DMS153 (cell line): Measurements from ENCODE around the gene SFXN5.

Experiments used
- DNase-seq: peaks from one replicate; lab custom pipeline; 2025; lab: John Stamatoyannopoulos, UW

Gene SFXN5

GRCh38 chr2:72898585-72898906, 173.0 kb downstream of the SFXN5 start:
- no peak for DNase-seq

- no peak for DNase-seq
Observed at GRCh38 chr2:72897785-72898584, 173.5 kb downstream of the SFXN5 start.

- DNase-seq: no peak
Observed at GRCh38 chr2:72896446-72896845, 175.1 kb downstream of the SFXN5 start.

GRCh38 chr2:72895759-72896281, 175.7 kb downstream of the SFXN5 start:
- no peak for DNase-seq

GRCh38 chr2:72895154-72895553, 176.4 kb downstream of the SFXN5 start:
- no peak for DNase-seq

GRCh38 chr2:72894514-72894913, 177.0 kb downstream of the SFXN5 start:
- no peak for DNase-seq

- DNase-seq: peak; percentile 2
Observed at GRCh38 chr2:72893594-72894319, 177.8 kb downstream of the SFXN5 start.

GRCh38 chr2:72892506-72893173, 178.9 kb downstream of the SFXN5 start:
- peak; percentile 62 for DNase-seq
